Panc1 (cell line): ENCODE measurements around the gene KCNB1. TPM values are rescaled to one million over a fixed set of nuclear protein-coding genes. Genes with fewer than 3 reads are reported as not detected.

ENCODE experiments used
- ATAC-seq: fragments of 200-7000 bp; cut with Tn5 transposase; 2 replicates; pipeline ENCODE4 v1.9.1; 2020; ENCODE audit warnings: mild to moderate bottlenecking, moderate library complexity
- BruUV-seq: library from RNA; stranded (reverse); fragments of 400-500 nt; replicated peaks from 2 replicates; lab custom pipeline; 2021; lab: Mats Ljungman, UMichigan
- CTCF ChIA-PET: fragments of 300-600 bp; sonication (Branson Sonifier 250); formaldehyde crosslinking; loops from one replicate; lab custom pipeline; 2022; ENCODE audit warnings: antibody characterized with exemption; lab: Charles Lee
- POLR2A ChIA-PET: fragments of 300-600 bp; sonication (Branson Sonifier 250); formaldehyde crosslinking; loops from one replicate; lab custom pipeline; 2022; ENCODE audit warnings: antibody characterized with exemption; lab: Charles Lee
- DNase-seq: peaks from one replicate; pipeline ENCODE4 v3.0.0-alpha.2; 2010; ENCODE audit warnings: low read depth, low spot score
- H3K27ac ChIP-seq: 2 replicates; pipeline ENCODE4 v1.5.1; 2011; ENCODE audit warnings: mild to moderate bottlenecking, low read length, inconsistent platforms
- H3K27me3 ChIP-seq: fragments of 200-500 bp; sonication (Bioruptor generic); 2 replicates; pipeline ENCODE4 v1.6.0; 2014; ENCODE audit warnings: low read length, inconsistent platforms; ENCODE audit not compliant: control insufficient read depth, insufficient read depth
- H3K36me3 ChIP-seq: fragments of 200-500 bp; sonication (Bioruptor generic); 2 replicates; pipeline ENCODE4 v1.5.1; 2014; ENCODE audit warnings: inconsistent platforms, mild to moderate bottlenecking, low read length, moderate library complexity; ENCODE audit not compliant: control insufficient read depth, insufficient read depth
- H3K4me1 ChIP-seq: 2 replicates; pipeline ENCODE4 v1.5.1; 2011; ENCODE audit warnings: inconsistent platforms, mild to moderate bottlenecking, low read length, moderate library complexity; ENCODE audit not compliant: control insufficient read depth, insufficient read depth
- H3K4me3 ChIP-seq, 2 experiments: 2 replicates each; pipeline ENCODE4 v1.5.1; 2011 to 2012; ENCODE audit warnings: low read depth in 2 of 2, low read length in 2 of 2, mild to moderate bottlenecking in 2 of 2, inconsistent platforms in 1 of 2, moderate library complexity in 1 of 2
- H3K9me3 ChIP-seq: fragments of 200-500 bp; sonication (Bioruptor generic); 2 replicates; pipeline ENCODE4 v1.5.1; 2014; ENCODE audit warnings: low read depth, mild to moderate bottlenecking, inconsistent platforms, low read length, moderate library complexity; ENCODE audit not compliant: control insufficient read depth, insufficient read depth
- POLR2AphosphoS5 ChIP-seq: IDR thresholded peaks from 2 replicates; pipeline ENCODE4 v1.6.1; 2012; ENCODE audit warnings: mild to moderate bottlenecking, low read depth, low read length, moderate library complexity
- SIN3A ChIP-seq: IDR thresholded peaks from 2 replicates; pipeline ENCODE4 v1.6.1; 2012; ENCODE audit warnings: low read depth, mild to moderate bottlenecking, low read length, moderate library complexity, borderline replicate concordance; ENCODE audit not compliant: insufficient read depth
- TCF7L2 ChIP-seq: IDR thresholded peaks from 2 replicates; pipeline ENCODE4 v1.6.1; 2011; ENCODE audit warnings: mild to moderate bottlenecking, low read depth, low read length, inconsistent platforms
- in situ Hi-C: cut with HindIII; loops from 2 replicates; pipeline ENCODE4 v1.10.0; 2016; ENCODE audit warnings: low sequenced_read_pairs, low pct_unique_long_range_greater_than_20kb
- intact Hi-C: fragments of 100-400 bp; cut with micrococcal nuclease; formaldehyde crosslinking; loops from one replicate; pipeline ENCODE4 v1.10.0; 2022; ENCODE audit not compliant: unreplicated experiment
- total RNA-seq: library from RNA; stranded (reverse); gene quantifications from one replicate; pipeline ENCODE4 v1.2.1, GENCODE V29; 2021; ENCODE audit not compliant: unreplicated experiment
- TF ChIP-seq, protein P1 (sequence below), 2 experiments: IDR thresholded peaks; 2 replicates each; pipeline ENCODE4 v1.6.1; 2011 to 2012; ENCODE audit warnings: low read depth in 2 of 2, control low read depth in 1 of 2, low read length in 1 of 2, mild to moderate bottlenecking in 1 of 2, moderate library complexity in 1 of 2; ENCODE audit not compliant: insufficient read depth in 1 of 2
- TF ChIP-seq, protein P2 (sequence below): fragments of 450-650 bp; IDR thresholded peaks from 2 replicates; pipeline ENCODE4 v1.5.1; 2017; ENCODE audit warnings: mild to moderate bottlenecking

Gene KCNB1
- total RNA-seq, 1 experiment from 2014 or later, result 11.1 TPM

DNA sequence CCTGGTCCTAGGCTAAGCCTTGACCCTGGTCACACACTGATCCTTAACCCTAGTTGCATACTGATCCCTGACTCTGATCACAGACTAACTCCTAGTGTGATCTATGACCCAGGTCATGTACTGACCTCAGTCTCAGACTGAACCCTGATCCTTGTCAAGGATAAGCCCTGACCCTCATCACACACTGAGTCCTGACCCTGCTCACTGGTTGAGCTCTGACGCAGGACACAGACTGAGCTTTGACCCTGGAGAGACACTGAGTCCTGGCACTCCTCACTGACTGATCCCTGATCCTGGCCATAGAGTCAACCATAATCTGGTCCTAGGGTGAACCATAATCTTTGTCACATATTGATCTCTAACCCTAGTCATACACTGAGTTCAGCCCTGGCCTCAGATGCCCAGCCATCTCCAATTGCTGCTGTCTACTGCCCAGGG lies 37.9 kb downstream of the KCNB1 start:
- BruUV-seq, result no TSS peak
- in situ Hi-C loops, result no loop called here
- intact Hi-C loops, result no loop called here

DNA sequence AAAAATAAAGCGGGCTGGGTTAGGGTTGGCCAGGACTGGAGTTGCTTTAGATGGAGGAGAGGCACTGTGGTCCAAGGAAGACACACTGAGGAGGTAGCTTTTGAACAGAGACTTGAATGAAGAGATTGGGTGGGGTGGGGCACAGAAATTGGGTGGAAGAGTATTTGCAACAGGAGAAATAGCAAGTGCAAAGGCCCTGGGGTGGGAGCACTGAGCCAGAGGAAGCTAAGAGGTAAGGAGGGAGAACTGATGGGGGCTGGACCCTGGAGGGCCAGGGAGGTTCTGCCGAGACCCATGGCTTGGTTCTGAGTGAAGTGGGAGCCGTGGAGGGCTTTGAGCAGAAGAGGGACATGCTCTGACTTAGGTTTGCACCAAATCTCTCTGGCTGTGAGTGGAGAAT lies 45.4 kb downstream of the KCNB1 start:
- H3K27ac ChIP-seq, result no peak overlapping the region
- H3K9me3 ChIP-seq, result no peaks in the 10 kb centered on the region
- DNase-seq (no peak), ATAC-seq (no peak)
- peaks cover 6% of the 10 kb centered on the region; the same call in 1 of the 2 replicates for H3K4me1 ChIP-seq
- no peaks in the 10 kb centered on the region for H3K36me3 ChIP-seq
- ChIA-PET CTCF (interaction anchor here (0.6 kb wide), 1 partner anchor 493 kb away, joined by 5 read pairs; no protein-coding TSS in a partner anchor), POLR2A (no interaction called here)
- no peak overlapping the region for H3K4me3 ChIP-seq
- BruUV-seq, result no TSS peak
- no peaks in the 10 kb centered on the region for H3K27me3 ChIP-seq
- TF ChIP-seq TCF7L2, result no peak
- TF ChIP-seq, protein P1, sequence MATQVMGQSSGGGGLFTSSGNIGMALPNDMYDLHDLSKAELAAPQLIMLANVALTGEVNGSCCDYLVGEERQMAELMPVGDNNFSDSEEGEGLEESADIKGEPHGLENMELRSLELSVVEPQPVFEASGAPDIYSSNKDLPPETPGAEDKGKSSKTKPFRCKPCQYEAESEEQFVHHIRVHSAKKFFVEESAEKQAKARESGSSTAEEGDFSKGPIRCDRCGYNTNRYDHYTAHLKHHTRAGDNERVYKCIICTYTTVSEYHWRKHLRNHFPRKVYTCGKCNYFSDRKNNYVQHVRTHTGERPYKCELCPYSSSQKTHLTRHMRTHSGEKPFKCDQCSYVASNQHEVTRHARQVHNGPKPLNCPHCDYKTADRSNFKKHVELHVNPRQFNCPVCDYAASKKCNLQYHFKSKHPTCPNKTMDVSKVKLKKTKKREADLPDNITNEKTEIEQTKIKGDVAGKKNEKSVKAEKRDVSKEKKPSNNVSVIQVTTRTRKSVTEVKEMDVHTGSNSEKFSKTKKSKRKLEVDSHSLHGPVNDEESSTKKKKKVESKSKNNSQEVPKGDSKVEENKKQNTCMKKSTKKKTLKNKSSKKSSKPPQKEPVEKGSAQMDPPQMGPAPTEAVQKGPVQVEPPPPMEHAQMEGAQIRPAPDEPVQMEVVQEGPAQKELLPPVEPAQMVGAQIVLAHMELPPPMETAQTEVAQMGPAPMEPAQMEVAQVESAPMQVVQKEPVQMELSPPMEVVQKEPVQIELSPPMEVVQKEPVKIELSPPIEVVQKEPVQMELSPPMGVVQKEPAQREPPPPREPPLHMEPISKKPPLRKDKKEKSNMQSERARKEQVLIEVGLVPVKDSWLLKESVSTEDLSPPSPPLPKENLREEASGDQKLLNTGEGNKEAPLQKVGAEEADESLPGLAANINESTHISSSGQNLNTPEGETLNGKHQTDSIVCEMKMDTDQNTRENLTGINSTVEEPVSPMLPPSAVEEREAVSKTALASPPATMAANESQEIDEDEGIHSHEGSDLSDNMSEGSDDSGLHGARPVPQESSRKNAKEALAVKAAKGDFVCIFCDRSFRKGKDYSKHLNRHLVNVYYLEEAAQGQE (IDR thresholded peaks at IDR 0.05; ENCODE audit: insufficient read depth in 1 of 2, low read depth in 2 of 2, low read length in 1 of 2), result no peak
- no peak for TF ChIP-seq SIN3A
- TF ChIP-seq POLR2AphosphoS5, result no peak
- TF ChIP-seq, protein P2, sequence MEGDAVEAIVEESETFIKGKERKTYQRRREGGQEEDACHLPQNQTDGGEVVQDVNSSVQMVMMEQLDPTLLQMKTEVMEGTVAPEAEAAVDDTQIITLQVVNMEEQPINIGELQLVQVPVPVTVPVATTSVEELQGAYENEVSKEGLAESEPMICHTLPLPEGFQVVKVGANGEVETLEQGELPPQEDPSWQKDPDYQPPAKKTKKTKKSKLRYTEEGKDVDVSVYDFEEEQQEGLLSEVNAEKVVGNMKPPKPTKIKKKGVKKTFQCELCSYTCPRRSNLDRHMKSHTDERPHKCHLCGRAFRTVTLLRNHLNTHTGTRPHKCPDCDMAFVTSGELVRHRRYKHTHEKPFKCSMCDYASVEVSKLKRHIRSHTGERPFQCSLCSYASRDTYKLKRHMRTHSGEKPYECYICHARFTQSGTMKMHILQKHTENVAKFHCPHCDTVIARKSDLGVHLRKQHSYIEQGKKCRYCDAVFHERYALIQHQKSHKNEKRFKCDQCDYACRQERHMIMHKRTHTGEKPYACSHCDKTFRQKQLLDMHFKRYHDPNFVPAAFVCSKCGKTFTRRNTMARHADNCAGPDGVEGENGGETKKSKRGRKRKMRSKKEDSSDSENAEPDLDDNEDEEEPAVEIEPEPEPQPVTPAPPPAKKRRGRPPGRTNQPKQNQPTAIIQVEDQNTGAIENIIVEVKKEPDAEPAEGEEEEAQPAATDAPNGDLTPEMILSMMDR, result no peak
- in situ Hi-C loops, result no loop called here
- intact Hi-C loops, result no loop called here

More for the DNA sequence above, 37.9 kb downstream of the KCNB1 start:
- Histone ChIP-seq H3K27ac (no peak overlapping the region), H3K4me3 (no peak overlapping the region), H3K4me1 (no peaks in the 10 kb centered on the region; the same call in 1 of the 2 replicates), H3K27me3 (no peaks in the 10 kb centered on the region), H3K9me3 (no peaks in the 10 kb centered on the region), H3K36me3 (no peaks in the 10 kb centered on the region)
- ATAC-seq, result no peak
- ChIA-PET POLR2A (no interaction called here), CTCF (no interaction called here)
- no peak for DNase-seq
- TF ChIP-seq, protein P2, result no peak
- TF ChIP-seq TCF7L2 (no peak), SIN3A (no peak), POLR2AphosphoS5 (no peak)
- TF ChIP-seq, protein P1 (IDR thresholded peaks at IDR 0.05; ENCODE audit: insufficient read depth in 1 of 2, low read depth in 2 of 2, low read length in 1 of 2), result no peak
